Measurements from ENCODE around the gene PNPLA1. TPM values are rescaled to one million over a fixed set of nuclear protein-coding genes. Genes with fewer than 3 reads are reported as not detected.

PNPLA1 gene
- total RNA-seq, 1 experiment from 2014 or later: not detected

DNA sequence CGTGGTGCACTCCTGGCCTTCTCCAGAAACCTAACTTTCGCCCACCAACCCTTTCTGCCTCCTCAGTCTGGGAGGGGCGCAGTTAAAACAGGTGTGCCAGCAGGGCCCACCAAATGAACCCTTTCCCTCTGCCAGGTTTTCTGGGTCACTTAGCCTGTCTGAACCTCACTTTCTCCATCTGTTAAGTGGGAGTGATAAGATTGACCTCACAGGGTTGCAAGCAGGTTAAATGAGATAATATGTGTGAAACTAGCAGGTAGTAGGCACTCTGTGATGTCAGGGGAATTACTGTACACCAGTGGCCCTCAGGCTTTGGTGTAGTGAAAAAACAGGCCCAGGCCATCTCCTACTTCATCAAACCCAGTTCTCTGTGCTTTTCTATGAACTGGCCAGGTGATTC, 52.7 kb downstream of the PNPLA1 start (continued):
- TF ChIP-seq, protein P1, sequence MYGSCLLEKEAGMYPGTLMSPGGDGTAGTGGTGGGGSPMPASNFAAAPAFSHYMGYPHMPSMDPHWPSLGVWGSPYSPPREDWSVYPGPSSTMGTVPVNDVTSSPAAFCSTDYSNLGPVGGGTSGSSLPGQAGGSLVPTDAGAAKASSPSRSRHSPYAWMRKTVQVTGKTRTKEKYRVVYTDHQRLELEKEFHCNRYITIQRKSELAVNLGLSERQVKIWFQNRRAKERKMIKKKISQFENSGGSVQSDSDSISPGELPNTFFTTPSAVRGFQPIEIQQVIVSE (CRISPR knock-in tag; IDR thresholded peaks at IDR 0.05; ENCODE audit: borderline replicate concordance): no peak
- TF ChIP-seq, protein P2, sequence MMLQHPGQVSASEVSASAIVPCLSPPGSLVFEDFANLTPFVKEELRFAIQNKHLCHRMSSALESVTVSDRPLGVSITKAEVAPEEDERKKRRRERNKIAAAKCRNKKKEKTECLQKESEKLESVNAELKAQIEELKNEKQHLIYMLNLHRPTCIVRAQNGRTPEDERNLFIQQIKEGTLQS (CRISPR knock-in tag; conservative IDR thresholded peaks at IDR 0.05): no peak
- TF ChIP-seq SOX15 (CRISPR knock-in tag; IDR thresholded peaks at IDR 0.05): no peak

DNA sequence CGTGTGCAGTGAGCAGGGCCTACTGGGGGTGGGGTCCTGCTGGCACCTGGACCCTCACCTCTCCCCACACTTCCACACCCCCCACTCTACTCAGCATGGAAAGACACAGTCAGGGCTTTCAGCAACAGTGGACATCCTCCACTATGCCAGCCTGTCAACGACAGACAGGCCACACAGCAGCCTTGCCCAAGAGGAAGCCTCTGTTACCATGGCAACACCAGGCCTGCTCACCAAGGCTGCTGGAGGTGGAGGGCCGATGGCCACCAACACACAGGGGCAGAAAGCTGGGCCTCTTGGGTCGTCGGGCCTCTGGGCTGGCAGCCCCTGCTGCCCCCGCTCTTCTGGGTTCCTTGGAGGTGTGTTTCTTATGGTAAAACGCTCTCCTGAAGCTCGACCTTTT, 53.2 kb downstream of the PNPLA1 start:
- no peak for ATAC-seq
- Mint-ChIP-seq H3K27ac (no peak overlapping the region), H3K4me3 (no peak overlapping the region), H3K4me1 (peaks cover 21% of the 10 kb centered on the region), H3K36me3 (no peaks in the 10 kb centered on the region), H3K9me3 (no peaks in the 10 kb centered on the region), H3K27me3 (ENCODE audit: low read depth) (no peaks in the 10 kb centered on the region)
- CTCF ChIA-PET: interaction anchor here (4.8 to 5.4 kb wide), 2 partner anchors 18 to 21 kb away, joined by 24 to 32 read pairs; no protein-coding TSS in a partner anchor
- TF ChIP-seq ZNF416 (CRISPR knock-in tag; IDR thresholded peaks at IDR 0.05): no peak
- TF ChIP-seq TEAD4 (CRISPR knock-in tag; IDR thresholded peaks at IDR 0.05): no peak
- TF ChIP-seq RELA (CRISPR knock-in tag; IDR thresholded peaks at IDR 0.05; ENCODE audit: borderline replicate concordance): no peak
- TF ChIP-seq, protein P3, sequence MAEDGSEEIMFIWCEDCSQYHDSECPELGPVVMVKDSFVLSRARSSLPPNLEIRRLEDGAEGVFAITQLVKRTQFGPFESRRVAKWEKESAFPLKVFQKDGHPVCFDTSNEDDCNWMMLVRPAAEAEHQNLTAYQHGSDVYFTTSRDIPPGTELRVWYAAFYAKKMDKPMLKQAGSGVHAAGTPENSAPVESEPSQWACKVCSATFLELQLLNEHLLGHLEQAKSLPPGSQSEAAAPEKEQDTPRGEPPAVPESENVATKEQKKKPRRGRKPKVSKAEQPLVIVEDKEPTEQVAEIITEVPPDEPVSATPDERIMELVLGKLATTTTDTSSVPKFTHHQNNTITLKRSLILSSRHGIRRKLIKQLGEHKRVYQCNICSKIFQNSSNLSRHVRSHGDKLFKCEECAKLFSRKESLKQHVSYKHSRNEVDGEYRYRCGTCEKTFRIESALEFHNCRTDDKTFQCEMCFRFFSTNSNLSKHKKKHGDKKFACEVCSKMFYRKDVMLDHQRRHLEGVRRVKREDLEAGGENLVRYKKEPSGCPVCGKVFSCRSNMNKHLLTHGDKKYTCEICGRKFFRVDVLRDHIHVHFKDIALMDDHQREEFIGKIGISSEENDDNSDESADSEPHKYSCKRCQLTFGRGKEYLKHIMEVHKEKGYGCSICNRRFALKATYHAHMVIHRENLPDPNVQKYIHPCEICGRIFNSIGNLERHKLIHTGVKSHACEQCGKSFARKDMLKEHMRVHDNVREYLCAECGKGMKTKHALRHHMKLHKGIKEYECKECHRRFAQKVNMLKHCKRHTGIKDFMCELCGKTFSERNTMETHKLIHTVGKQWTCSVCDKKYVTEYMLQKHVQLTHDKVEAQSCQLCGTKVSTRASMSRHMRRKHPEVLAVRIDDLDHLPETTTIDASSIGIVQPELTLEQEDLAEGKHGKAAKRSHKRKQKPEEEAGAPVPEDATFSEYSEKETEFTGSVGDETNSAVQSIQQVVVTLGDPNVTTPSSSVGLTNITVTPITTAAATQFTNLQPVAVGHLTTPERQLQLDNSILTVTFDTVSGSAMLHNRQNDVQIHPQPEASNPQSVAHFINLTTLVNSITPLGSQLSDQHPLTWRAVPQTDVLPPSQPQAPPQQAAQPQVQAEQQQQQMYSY (CRISPR knock-in tag; IDR thresholded peaks at IDR 0.05): no peak
- TF ChIP-seq NR2C2 (CRISPR knock-in tag; IDR thresholded peaks at IDR 0.05): no peak
- no peak for TF ChIP-seq GRHL2 (CRISPR knock-in tag; IDR thresholded peaks at IDR 0.05; ENCODE audit: insufficient replicate concordance, severe bottlenecking)
- TF ChIP-seq, protein P4, sequence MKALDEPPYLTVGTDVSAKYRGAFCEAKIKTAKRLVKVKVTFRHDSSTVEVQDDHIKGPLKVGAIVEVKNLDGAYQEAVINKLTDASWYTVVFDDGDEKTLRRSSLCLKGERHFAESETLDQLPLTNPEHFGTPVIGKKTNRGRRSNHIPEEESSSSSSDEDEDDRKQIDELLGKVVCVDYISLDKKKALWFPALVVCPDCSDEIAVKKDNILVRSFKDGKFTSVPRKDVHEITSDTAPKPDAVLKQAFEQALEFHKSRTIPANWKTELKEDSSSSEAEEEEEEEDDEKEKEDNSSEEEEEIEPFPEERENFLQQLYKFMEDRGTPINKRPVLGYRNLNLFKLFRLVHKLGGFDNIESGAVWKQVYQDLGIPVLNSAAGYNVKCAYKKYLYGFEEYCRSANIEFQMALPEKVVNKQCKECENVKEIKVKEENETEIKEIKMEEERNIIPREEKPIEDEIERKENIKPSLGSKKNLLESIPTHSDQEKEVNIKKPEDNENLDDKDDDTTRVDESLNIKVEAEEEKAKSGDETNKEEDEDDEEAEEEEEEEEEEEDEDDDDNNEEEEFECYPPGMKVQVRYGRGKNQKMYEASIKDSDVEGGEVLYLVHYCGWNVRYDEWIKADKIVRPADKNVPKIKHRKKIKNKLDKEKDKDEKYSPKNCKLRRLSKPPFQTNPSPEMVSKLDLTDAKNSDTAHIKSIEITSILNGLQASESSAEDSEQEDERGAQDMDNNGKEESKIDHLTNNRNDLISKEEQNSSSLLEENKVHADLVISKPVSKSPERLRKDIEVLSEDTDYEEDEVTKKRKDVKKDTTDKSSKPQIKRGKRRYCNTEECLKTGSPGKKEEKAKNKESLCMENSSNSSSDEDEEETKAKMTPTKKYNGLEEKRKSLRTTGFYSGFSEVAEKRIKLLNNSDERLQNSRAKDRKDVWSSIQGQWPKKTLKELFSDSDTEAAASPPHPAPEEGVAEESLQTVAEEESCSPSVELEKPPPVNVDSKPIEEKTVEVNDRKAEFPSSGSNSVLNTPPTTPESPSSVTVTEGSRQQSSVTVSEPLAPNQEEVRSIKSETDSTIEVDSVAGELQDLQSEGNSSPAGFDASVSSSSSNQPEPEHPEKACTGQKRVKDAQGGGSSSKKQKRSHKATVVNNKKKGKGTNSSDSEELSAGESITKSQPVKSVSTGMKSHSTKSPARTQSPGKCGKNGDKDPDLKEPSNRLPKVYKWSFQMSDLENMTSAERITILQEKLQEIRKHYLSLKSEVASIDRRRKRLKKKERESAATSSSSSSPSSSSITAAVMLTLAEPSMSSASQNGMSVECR (CRISPR knock-in tag; IDR thresholded peaks at IDR 0.05; ENCODE audit: borderline replicate concordance): no peak
- no peak for TF ChIP-seq ELF4 (CRISPR knock-in tag; IDR thresholded peaks at IDR 0.05; ENCODE audit: low read depth)
- TF ChIP-seq, protein P5, sequence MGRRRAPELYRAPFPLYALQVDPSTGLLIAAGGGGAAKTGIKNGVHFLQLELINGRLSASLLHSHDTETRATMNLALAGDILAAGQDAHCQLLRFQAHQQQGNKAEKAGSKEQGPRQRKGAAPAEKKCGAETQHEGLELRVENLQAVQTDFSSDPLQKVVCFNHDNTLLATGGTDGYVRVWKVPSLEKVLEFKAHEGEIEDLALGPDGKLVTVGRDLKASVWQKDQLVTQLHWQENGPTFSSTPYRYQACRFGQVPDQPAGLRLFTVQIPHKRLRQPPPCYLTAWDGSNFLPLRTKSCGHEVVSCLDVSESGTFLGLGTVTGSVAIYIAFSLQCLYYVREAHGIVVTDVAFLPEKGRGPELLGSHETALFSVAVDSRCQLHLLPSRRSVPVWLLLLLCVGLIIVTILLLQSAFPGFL (CRISPR knock-in tag; IDR thresholded peaks at IDR 0.05; ENCODE audit: borderline replicate concordance): no peak
- no peak for TF ChIP-seq FOXK1 (CRISPR knock-in tag; IDR thresholded peaks at IDR 0.05)
- no peak for TF ChIP-seq ETV6 (CRISPR knock-in tag; IDR thresholded peaks at IDR 0.05)
- no peak for TF ChIP-seq SP1 (CRISPR knock-in tag; conservative IDR thresholded peaks at IDR 0.05)
- POLR2A ChIA-PET: no interaction called here
- no peak for DNase-seq (ENCODE audit: low spot score)

All from WTC11 (cell line).